LNCaP clone FGC (cell line): ENCODE results near the gene CRNKL1.

Experiments used
- DNase-seq: peaks from one replicate; pipeline ENCODE4 v3.0.0-alpha.2; 2011; ENCODE audit warnings: low read depth
- H3K4me3 ChIP-seq: 2 replicates; pipeline ENCODE4 v1.5.1; 2011; ENCODE audit warnings: mild to moderate bottlenecking, low read depth, low read length, control low read depth
- TF ChIP-seq, protein P1 (sequence below): IDR thresholded peaks from 2 replicates; pipeline ENCODE4 v1.5.1; 2012; ENCODE audit warnings: mild to moderate bottlenecking; ENCODE audit not compliant: control insufficient read depth, insufficient read depth; ENCODE audit errors: extremely low read depth

Gene CRNKL1

DNA sequence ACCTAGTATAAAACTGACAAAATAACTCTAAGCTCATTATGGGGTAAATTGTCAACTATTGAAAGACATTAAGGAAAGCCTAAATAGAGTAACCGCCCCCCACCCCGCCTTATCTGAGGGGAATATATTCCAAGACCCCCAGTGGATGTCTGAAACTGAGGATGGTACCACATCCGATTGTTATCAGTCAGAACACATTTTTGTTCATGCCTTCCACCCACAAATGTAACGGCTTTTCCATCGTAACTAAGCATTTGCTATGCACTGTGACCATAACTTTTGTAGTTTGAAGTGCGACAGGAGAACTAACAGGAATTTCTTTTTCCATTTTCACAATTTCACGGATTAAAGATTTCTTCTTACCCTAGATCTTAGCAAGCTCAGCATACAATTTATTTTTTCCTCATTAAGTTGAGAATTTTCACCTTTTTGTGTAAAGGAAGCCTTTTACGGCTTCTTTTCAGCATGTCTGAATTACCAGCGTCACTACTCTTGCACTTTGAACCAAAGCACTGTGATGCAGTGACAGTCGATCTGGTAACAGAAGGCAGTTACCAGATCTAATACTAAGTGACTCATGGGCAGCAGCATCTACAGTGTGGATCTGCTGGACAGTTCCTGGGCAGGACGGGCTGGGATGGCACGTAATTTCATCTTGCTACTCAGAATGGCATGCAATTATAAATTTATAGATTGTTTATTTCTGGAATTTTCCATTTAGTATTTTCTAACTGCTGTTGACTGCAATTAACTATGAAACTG, 11.9 kb upstream of the CRNKL1 start:
- DNase-seq, result no peak
- H3K4me3 ChIP-seq, result no peak overlapping the region
- TF ChIP-seq, protein P1, sequence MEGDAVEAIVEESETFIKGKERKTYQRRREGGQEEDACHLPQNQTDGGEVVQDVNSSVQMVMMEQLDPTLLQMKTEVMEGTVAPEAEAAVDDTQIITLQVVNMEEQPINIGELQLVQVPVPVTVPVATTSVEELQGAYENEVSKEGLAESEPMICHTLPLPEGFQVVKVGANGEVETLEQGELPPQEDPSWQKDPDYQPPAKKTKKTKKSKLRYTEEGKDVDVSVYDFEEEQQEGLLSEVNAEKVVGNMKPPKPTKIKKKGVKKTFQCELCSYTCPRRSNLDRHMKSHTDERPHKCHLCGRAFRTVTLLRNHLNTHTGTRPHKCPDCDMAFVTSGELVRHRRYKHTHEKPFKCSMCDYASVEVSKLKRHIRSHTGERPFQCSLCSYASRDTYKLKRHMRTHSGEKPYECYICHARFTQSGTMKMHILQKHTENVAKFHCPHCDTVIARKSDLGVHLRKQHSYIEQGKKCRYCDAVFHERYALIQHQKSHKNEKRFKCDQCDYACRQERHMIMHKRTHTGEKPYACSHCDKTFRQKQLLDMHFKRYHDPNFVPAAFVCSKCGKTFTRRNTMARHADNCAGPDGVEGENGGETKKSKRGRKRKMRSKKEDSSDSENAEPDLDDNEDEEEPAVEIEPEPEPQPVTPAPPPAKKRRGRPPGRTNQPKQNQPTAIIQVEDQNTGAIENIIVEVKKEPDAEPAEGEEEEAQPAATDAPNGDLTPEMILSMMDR, result no peak

DNA sequence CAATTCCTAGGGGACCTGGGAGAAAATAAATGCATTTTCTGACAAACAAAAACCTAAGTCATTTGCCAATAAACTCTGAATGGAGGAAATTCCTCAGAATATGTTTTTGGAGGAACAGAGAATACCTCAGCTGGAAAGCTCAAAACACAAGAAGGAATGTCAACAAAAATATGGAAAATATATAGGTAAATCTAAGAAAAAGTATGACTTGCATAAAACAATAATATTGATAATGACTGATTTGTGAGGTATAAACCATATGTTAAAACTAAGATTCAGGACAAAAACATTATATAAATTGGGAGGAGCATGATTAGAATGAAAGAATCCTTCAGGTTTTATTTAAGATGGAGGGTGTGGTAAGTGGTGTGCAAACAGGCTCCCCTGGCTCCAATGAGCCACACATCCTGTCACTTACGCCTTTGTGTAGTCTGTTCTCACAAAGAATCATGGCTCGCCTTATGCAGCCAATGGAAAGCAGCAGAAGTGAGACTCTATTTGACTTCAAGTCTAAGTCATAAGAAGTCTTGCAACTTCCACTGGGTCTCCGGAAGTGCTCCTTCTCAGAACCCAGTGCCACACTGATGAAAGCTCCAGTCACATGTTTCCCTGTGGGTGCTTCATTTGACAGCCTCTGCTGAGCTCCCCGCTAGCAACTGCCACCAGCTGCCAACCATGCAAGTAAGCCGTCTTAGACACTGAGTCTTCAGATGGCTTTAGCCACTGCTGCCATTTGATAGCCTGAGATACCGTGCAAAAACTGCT, 8.2 kb upstream of the CRNKL1 start:
- TF ChIP-seq, protein P1, result no peak
- no peak for DNase-seq
- no peak overlapping the region for H3K4me3 ChIP-seq

DNA sequence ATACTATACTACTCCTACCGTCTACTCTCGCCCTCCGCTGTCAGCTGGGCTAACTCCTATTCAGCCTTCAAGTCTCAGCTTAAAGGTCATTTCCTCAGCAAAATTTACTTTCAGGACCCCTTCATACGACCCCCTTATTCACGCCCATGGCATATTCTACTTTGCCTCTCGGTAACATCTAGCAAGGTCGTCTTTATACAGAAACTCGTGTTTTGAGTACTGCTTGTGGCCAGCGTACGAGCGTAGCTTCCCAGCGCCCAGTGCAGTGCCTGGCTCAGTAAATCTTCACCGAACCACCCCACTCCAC, 546 bp downstream of the CRNKL1 start:
- TF ChIP-seq, protein P1, result no peak
- peak overlapping the region; percentile 99 for H3K4me3 ChIP-seq
- no peak for DNase-seq

DNA sequence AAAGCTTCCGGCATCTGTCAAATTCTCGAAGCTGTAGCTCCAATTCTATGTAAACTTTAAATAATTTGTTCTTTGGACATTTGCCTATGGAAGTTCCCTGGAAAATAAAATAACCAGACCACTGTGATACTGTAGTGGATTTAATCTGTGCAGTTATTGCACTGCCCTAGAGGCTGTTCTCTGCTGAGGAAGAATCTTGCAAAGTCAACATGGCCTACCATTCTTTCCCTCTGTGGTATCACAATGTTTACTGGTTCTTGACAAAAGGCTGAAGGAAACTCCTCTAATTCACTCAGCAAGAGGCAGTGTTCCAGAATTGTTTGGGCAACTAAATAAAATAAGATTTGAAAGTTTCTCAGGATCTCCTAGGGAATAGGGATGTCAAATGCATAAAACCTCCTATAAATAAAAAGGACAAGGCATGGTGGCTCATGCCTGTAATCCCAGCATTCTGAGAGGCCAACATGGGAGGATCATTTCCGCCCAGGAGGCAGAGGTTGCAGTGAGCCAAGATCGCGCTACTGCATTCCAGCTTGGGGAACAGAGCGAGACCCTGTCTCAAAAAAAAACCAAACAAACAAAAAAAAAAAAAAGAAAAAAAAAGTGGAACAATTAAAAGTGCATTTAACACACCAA, 12.4 kb downstream of the CRNKL1 start:
- H3K4me3 ChIP-seq, result no peak overlapping the region
- TF ChIP-seq, protein P1, result no peak
- DNase-seq, result no peak

DNA sequence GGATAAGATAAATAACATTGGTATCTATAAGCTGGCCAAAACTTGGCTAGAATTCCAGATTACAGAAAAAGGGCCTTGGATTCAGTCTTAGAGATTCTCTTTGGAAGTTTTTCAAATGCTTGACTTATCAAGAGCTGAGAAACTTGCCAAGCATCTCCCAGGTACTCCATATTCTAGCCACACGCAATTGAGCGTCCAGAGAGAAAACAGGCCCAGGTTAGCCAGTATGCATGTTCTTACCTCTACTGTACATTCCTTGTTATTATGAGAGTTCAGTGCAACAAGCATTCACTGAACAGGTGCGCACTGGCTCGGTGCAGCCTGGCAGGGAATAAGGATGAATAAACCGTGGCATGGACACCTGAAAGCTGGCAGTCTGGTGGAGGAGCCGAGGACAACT, 13.7 kb downstream of the CRNKL1 start:
- TF ChIP-seq, protein P1, result no peak
- H3K4me3 ChIP-seq, result no peak overlapping the region
- no peak for DNase-seq

DNA sequence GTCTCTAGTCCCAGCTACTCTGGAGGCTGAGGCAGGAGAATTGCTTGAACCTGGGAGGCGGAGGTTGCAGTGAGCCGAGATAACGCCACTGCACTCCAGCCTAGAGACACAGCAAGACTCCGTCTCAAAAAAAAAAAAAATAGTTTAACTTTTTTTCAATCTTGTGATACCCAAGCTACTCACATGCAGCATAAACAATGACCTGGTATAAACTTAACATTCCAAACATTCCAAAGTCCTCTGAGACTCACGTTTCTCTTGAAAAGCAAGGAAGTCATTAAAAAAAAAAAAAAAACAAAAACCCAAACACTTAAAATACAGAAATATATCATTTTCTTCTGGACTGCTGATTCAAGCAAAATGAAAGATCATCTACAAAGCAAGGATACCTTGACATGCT, 14.3 kb downstream of the CRNKL1 start:
- TF ChIP-seq, protein P1, result no peak
- DNase-seq, result no peak
- no peak overlapping the region for H3K4me3 ChIP-seq

DNA sequence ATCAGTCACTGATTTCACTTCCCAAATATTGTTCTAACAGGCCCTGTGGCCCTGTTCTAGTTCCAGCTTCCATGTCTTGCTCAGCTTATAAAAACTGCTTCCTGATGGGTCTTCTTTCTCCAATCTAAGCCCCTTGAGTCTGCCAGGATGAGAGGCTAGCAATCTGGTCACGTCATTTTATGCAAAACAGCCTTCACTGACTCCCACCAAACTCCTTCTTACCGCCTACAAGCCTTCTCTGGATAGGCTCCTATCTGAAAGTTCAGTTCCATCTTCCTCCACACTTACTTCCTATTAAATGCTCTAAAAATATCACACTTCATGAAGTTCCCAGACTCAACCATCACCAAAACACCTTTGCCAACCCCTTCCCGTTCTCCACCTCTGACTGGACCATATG, 15.5 kb downstream of the CRNKL1 start:
- DNase-seq, result no peak
- TF ChIP-seq, protein P1, result no peak

More for the DNA sequence above, 15.5 kb downstream of the CRNKL1 start:
- H3K4me3 ChIP-seq, result no peak overlapping the region
